K562 (cell line): ENCODE data around the gene TSC1. TPM values are rescaled to one million over a fixed set of nuclear protein-coding genes. Genes with fewer than 3 reads are reported as not detected.
A peak's percentile ranks its signal among the peaks of the same experiment; 100 is the strongest.

Experiments used
- CHD2 ChIP-seq: IDR thresholded peaks from 2 replicates; pipeline ENCODE4 v1.6.1; 2011; ENCODE audit warnings: low read depth, low read length
- ELF2 ChIP-seq: fragments of 250-450 bp; sonication (Bioruptor Pico); IDR thresholded peaks from 2 replicates; pipeline ENCODE4 v1.5.0; 2021; ENCODE audit warnings: mild to moderate bottlenecking
- ETV5 ChIP-seq: sonication (generic); formaldehyde crosslinking; IDR thresholded peaks from 2 replicates; pipeline ENCODE4 v1.4.0; 2020; ENCODE audit warnings: low read depth, mild to moderate bottlenecking, missing genetic modification reagents
- HSF4 ChIP-seq: fragments of 250-450 bp; sonication (Bioruptor Pico); IDR thresholded peaks from 2 replicates; pipeline ENCODE4 v2.1.2; 2022; ENCODE audit warnings: mild to moderate bottlenecking, moderate library complexity, borderline replicate concordance
- MEF2D ChIP-seq: conservative IDR thresholded peaks from 2 replicates; pipeline ENCODE4 v1.6.1; 2016; ENCODE audit warnings: low read depth, missing genetic modification characterization, missing compliant biosample characterization
- NCOA4 ChIP-seq: fragments of 450-650 bp; IDR thresholded peaks from 2 replicates; pipeline ENCODE4 v1.6.1; 2018; ENCODE audit warnings: mild to moderate bottlenecking; ENCODE audit not compliant: partially characterized antibody
- NR3C1 ChIP-seq: sonication (generic); formaldehyde crosslinking; IDR thresholded peaks from 2 replicates; pipeline ENCODE4 v1.8.1; 2022; ENCODE audit warnings: missing genetic modification reagents
- POU5F1 ChIP-seq: fragments of 150-350 bp; IDR thresholded peaks from 2 replicates; pipeline ENCODE4 v1.6.1; 2014; ENCODE audit warnings: borderline replicate concordance, low read length, low read depth, mild to moderate bottlenecking; ENCODE audit not compliant: partially characterized antibody
- SMAD2 ChIP-seq: fragments of 150-350 bp; IDR thresholded peaks from 2 replicates; pipeline ENCODE4 v1.6.1; 2014; ENCODE audit warnings: low read depth, mild to moderate bottlenecking, low read length
- U2AF2 ChIP-seq: fragments of 200-400 bp; formaldehyde crosslinking; optimal IDR thresholded peaks from 2 replicates; pipeline ENCODE3; 2017; ENCODE audit warnings: low read depth, mild to moderate bottlenecking, low read length
- ZFPM2 ChIP-seq: fragments of 250-450 bp; sonication (Bioruptor Pico); IDR thresholded peaks from 2 replicates; pipeline ENCODE4 v1.5.1; 2022; ENCODE audit warnings: mild to moderate bottlenecking
- ZNF124 ChIP-seq: sonication (generic); formaldehyde crosslinking; IDR thresholded peaks from 2 replicates; pipeline ENCODE4 v1.8.1; 2022; ENCODE audit warnings: missing genetic modification reagents
- ZNF133 ChIP-seq: fragments of 250-450 bp; sonication (Bioruptor Pico); IDR thresholded peaks from 2 replicates; pipeline ENCODE4 v1.4.0; 2020; ENCODE audit warnings: mild to moderate bottlenecking
- ZNF253 ChIP-seq: fragments of 250-450 bp; sonication (Bioruptor Pico); conservative IDR thresholded peaks from 2 replicates; pipeline ENCODE4 v1.6.1; 2021; ENCODE audit warnings: mild to moderate bottlenecking
- ZNF384 ChIP-seq: IDR thresholded peaks from 2 replicates; pipeline ENCODE4 v1.6.1; 2012; ENCODE audit warnings: low read depth, low read length, improper control_type of control experiment
- ZNF830 ChIP-seq: fragments of 250-450 bp; sonication (Bioruptor Pico); IDR thresholded peaks from 2 replicates; pipeline ENCODE4 v1.5.0; 2021; ENCODE audit warnings: mild to moderate bottlenecking
- polyA plus RNA-seq, 8 experiments: library from polyadenylated mRNA; depleted of rRNA in 4 of 8; stranded (reverse) in 5 of 8; unstranded in 3 of 8; fragments of >200 nt; fragmentation: Nextera tagmentation in 2 of 8; fragmentation: Illumina TruSeq in 1 of 8; extraction: Ambion mirVana in 2 of 8; extraction: Trizol in 1 of 8; gene quantifications; 2 replicates each; pipeline versions ENCODE4 v1.2.1 to v1.2.3, GENCODE V29; 2011 to 2014; ENCODE audit warnings: inconsistent platforms in 1 of 8, missing spikeins in 1 of 8
- total RNA-seq, 7 experiments: library from RNA; depleted of rRNA in 6 of 7; stranded (reverse); fragments of >200 nt in 6 of 7; fragmentation: Illumina TruSeq in 2 of 7; extraction: Trizol in 2 of 7; gene quantifications; 2 replicates each; pipeline versions ENCODE4 v1.2.1 to v1.2.3, GENCODE V29; 2011 to 2021; ENCODE audit warnings: low replicate concordance in 1 of 7
- TF ChIP-seq, protein P1 (sequence below): fragments of 250-450 bp; sonication (Bioruptor Pico); IDR thresholded peaks from 2 replicates; pipeline ENCODE4 v1.9.0; 2021; ENCODE audit warnings: mild to moderate bottlenecking, inconsistent platforms
- TF ChIP-seq, protein P2 (sequence below), 2 experiments: fragments of 450-650 bp; IDR thresholded peaks; 2 replicates each; pipeline ENCODE4 v1.6.1; 2018; ENCODE audit warnings: mild to moderate bottlenecking in 2 of 2, low read depth in 1 of 2; ENCODE audit not compliant: partially characterized antibody in 2 of 2
- TF ChIP-seq, protein P3 (sequence below), 2 experiments: IDR thresholded peaks; 2 replicates each; pipeline ENCODE4 v1.6.1; 2012; ENCODE audit warnings: improper control_type of control experiment in 2 of 2, low read depth in 2 of 2, low read length in 2 of 2, borderline replicate concordance in 1 of 2
- TF ChIP-seq, protein P4 (sequence below): fragments of 250-450 bp; sonication (Bioruptor Pico); IDR thresholded peaks from 2 replicates; pipeline ENCODE4 v1.5.0; 2022; ENCODE audit warnings: mild to moderate bottlenecking

The TSC1 gene
- total and polyA plus RNA-seq, 9 of the 15 experiments (the other 6 are each of a cell fraction or from before 2014, with no cell fraction given), result 6.9 to 37.6 (median 18.6) TPM

DNA sequence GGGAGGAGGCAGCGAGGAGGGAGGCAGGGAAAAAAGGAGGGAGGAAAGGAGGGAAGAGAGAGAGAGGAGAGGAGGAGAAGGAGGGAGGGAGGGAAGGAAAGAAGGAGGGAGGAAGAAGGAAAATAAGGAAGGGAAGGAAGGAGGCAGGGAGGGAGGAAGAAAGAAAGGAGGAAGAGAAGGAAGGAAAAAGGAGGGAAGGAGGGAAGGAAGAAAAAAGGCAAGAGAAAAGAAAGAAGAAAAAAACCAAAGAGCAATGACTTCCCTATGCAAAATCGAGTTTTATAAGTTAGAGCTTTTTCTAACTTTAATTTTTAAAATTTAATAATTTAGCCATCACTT lies 33.7 kb upstream of the TSC1 start (continued):
- TF ChIP-seq ZNF253 (no peak), ETV5 (CRISPR knock-in tag) (no peak), ZNF384 (no peak), POU5F1 (no peak), ELF2 (CRISPR knock-in tag) (no peak), NCOA4 (peak; percentile 79), U2AF2 (no peak), ZFPM2 (CRISPR knock-in tag) (no peak), SMAD2 (no peak), MEF2D (no peak), NR3C1 (CRISPR knock-in tag) (no peak), HSF4 (no peak), ZNF124 (CRISPR knock-in tag) (no peak), CHD2 (no peak), ZNF133 (no peak), ZNF830 (CRISPR knock-in tag) (no peak)
- TF ChIP-seq, protein P1, sequence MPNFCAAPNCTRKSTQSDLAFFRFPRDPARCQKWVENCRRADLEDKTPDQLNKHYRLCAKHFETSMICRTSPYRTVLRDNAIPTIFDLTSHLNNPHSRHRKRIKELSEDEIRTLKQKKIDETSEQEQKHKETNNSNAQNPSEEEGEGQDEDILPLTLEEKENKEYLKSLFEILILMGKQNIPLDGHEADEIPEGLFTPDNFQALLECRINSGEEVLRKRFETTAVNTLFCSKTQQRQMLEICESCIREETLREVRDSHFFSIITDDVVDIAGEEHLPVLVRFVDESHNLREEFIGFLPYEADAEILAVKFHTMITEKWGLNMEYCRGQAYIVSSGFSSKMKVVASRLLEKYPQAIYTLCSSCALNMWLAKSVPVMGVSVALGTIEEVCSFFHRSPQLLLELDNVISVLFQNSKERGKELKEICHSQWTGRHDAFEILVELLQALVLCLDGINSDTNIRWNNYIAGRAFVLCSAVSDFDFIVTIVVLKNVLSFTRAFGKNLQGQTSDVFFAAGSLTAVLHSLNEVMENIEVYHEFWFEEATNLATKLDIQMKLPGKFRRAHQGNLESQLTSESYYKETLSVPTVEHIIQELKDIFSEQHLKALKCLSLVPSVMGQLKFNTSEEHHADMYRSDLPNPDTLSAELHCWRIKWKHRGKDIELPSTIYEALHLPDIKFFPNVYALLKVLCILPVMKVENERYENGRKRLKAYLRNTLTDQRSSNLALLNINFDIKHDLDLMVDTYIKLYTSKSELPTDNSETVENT (CRISPR knock-in tag), result no peak
- TF ChIP-seq, protein P2, sequence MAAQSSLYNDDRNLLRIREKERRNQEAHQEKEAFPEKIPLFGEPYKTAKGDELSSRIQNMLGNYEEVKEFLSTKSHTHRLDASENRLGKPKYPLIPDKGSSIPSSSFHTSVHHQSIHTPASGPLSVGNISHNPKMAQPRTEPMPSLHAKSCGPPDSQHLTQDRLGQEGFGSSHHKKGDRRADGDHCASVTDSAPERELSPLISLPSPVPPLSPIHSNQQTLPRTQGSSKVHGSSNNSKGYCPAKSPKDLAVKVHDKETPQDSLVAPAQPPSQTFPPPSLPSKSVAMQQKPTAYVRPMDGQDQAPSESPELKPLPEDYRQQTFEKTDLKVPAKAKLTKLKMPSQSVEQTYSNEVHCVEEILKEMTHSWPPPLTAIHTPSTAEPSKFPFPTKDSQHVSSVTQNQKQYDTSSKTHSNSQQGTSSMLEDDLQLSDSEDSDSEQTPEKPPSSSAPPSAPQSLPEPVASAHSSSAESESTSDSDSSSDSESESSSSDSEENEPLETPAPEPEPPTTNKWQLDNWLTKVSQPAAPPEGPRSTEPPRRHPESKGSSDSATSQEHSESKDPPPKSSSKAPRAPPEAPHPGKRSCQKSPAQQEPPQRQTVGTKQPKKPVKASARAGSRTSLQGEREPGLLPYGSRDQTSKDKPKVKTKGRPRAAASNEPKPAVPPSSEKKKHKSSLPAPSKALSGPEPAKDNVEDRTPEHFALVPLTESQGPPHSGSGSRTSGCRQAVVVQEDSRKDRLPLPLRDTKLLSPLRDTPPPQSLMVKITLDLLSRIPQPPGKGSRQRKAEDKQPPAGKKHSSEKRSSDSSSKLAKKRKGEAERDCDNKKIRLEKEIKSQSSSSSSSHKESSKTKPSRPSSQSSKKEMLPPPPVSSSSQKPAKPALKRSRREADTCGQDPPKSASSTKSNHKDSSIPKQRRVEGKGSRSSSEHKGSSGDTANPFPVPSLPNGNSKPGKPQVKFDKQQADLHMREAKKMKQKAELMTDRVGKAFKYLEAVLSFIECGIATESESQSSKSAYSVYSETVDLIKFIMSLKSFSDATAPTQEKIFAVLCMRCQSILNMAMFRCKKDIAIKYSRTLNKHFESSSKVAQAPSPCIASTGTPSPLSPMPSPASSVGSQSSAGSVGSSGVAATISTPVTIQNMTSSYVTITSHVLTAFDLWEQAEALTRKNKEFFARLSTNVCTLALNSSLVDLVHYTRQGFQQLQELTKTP (IDR thresholded peaks at IDR 0.05; ENCODE audit: low read depth in 1 of 2, partially characterized antibody in 2 of 2), result peak in 1 of 2 experiments; percentile 29
- TF ChIP-seq, protein P3, sequence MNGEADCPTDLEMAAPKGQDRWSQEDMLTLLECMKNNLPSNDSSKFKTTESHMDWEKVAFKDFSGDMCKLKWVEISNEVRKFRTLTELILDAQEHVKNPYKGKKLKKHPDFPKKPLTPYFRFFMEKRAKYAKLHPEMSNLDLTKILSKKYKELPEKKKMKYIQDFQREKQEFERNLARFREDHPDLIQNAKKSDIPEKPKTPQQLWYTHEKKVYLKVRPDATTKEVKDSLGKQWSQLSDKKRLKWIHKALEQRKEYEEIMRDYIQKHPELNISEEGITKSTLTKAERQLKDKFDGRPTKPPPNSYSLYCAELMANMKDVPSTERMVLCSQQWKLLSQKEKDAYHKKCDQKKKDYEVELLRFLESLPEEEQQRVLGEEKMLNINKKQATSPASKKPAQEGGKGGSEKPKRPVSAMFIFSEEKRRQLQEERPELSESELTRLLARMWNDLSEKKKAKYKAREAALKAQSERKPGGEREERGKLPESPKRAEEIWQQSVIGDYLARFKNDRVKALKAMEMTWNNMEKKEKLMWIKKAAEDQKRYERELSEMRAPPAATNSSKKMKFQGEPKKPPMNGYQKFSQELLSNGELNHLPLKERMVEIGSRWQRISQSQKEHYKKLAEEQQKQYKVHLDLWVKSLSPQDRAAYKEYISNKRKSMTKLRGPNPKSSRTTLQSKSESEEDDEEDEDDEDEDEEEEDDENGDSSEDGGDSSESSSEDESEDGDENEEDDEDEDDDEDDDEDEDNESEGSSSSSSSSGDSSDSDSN (IDR thresholded peaks at IDR 0.05; ENCODE audit: borderline replicate concordance in 1 of 2, low read depth in 2 of 2, low read length in 2 of 2), result no peak
- TF ChIP-seq, protein P4, sequence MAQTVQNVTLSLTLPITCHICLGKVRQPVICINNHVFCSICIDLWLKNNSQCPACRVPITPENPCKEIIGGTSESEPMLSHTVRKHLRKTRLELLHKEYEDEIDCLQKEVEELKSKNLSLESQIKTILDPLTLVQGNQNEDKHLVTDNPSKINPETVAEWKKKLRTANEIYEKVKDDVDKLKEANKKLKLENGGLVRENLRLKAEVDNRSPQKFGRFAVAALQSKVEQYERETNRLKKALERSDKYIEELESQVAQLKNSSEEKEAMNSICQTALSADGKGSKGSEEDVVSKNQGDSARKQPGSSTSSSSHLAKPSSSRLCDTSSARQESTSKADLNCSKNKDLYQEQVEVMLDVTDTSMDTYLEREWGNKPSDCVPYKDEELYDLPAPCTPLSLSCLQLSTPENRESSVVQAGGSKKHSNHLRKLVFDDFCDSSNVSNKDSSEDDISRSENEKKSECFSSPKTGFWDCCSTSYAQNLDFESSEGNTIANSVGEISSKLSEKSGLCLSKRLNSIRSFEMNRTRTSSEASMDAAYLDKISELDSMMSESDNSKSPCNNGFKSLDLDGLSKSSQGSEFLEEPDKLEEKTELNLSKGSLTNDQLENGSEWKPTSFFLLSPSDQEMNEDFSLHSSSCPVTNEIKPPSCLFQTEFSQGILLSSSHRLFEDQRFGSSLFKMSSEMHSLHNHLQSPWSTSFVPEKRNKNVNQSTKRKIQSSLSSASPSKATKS, result no peak
